Measurements from ENCODE around the gene CPNE9.

Gene CPNE9

DNA sequence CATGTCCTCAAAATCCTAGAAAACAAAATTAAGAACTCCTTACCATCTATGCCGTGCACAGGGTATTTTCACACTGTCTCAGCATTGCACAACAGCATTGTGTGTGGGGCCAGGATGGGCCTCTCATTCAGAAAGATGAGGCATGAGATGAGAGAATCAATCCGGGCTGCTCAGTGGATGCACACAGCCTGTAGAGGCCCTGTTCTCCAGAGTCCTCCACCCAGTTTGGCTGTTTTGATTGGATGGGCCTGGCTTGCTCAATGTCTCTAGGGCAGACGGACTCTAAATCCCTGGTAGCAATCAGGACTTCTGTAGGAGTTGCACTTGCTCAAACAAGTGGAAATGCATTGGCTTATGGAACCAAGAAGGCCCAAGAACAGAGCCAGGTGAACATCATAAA is 20.2 kb upstream of the CPNE9 start:
- DNase-seq (ENCODE audit: extremely low spot score) = no peak
- POLR2A ChIA-PET = interaction anchor here (0.6 kb wide), 1 partner anchor 206 kb away, joined by 3 read pairs; no protein-coding TSS in a partner anchor
- TF ChIP-seq ARNT (IDR thresholded peaks at IDR 0.05) (no peak), NFRKB (IDR thresholded peaks at IDR 0.05) (no peak), HDGF (IDR thresholded peaks at IDR 0.05; ENCODE audit: borderline replicate concordance) (no peak)
- TF ChIP-seq, protein P1, sequence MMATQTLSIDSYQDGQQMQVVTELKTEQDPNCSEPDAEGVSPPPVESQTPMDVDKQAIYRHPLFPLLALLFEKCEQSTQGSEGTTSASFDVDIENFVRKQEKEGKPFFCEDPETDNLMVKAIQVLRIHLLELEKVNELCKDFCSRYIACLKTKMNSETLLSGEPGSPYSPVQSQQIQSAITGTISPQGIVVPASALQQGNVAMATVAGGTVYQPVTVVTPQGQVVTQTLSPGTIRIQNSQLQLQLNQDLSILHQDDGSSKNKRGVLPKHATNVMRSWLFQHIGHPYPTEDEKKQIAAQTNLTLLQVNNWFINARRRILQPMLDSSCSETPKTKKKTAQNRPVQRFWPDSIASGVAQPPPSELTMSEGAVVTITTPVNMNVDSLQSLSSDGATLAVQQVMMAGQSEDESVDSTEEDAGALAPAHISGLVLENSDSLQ (IDR thresholded peaks at IDR 0.05) = no peak
- CTCF ChIA-PET = no interaction called here

DNA sequence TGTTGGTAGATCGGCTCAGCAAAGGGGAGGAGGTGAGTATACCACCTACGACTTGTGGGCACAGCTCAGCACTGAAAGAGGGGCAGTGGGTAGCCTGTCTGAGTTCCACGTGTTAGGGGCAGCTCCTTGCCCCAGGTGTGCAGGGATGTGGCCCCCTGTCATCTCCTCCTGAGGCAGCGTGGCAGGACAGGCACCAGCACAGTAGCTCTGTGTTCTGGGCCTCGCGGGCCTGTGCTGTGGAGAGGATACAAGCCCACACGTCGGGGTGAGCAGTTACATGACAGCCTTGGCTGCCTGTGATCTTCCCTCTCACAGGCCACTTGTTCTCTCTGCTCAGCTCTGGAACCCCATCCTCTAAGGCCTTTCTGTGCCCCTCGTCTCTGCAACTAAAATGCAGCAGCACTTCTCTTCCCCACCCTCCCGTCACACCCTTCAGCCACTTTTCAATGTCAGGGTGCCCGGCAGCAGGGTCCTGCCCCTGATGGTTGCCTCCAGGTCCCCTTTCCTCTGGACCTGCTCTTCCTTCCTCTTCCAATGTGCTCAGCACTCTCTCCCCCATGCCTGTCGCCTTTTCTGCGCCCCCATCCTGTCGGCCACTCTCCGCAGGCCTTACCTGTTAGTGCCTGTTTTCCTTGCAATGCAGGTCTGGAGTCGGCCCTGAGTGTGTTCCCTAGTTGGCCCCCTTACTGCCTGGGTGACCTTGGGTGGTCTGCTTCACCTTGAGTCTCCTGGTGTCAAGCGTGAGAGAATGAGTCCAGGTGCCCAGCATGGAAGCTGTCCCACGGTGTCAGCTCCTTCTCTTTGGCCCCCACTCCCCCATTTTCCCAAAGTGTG is 18.2 kb upstream of the CPNE9 start:
- no peak for TF ChIP-seq HDGF (IDR thresholded peaks at IDR 0.05; ENCODE audit: borderline replicate concordance)
- ChIA-PET CTCF (no interaction called here), POLR2A (no interaction called here)
- no peak for DNase-seq (ENCODE audit: extremely low spot score)

DNA sequence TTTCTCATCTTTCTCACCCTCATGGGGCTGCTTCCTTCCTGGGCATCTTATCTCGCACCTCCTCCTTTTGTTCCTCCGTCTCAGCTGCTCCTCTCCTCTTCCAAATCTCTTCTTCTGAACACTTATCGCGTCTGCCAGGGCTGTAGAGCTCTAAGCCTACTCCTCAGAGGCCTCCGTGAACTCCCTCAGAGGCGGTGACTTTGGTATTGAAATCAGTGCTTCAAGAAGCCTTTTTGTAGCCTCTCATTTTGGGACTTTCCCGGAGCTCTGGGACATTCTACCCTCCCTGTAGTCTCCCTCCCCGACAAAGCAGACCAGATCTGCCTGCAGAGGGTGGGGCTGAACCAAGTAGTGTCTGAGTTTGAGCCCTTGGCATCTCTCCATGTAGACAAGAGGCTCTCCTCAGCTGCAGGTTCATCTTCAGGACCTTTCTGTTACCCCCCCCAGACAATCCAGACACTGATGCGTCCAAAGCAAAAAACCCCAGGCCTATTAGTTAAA is 17.5 kb upstream of the CPNE9 start:
- DNase-seq (ENCODE audit: extremely low spot score) = no peak
- CTCF ChIA-PET = no interaction called here
- TF ChIP-seq HDGF (IDR thresholded peaks at IDR 0.05; ENCODE audit: borderline replicate concordance) = no peak
- no peak for TF ChIP-seq CTBP1 (IDR thresholded peaks at IDR 0.05; ENCODE audit: borderline replicate concordance)
- no peak for TF ChIP-seq SUZ12 (IDR thresholded peaks at IDR 0.05)
- no peak for TF ChIP-seq NFRKB (IDR thresholded peaks at IDR 0.05)
- no peak for TF ChIP-seq BHLHE40 (IDR thresholded peaks at IDR 0.05; ENCODE audit: borderline replicate concordance)
- TF ChIP-seq ELF4 (IDR thresholded peaks at IDR 0.05) = no peak
- TF ChIP-seq FOXA1 (IDR thresholded peaks at IDR 0.05) = no peak
- no peak for TF ChIP-seq L3MBTL2 (conservative IDR thresholded peaks at IDR 0.05)
- TF ChIP-seq ARNT (IDR thresholded peaks at IDR 0.05) = no peak
- TF ChIP-seq, protein P1 (IDR thresholded peaks at IDR 0.05) = no peak
- TF ChIP-seq TARDBP (IDR thresholded peaks at IDR 0.05) = no peak
- no peak for TF ChIP-seq FOXM1 (IDR thresholded peaks at IDR 0.05; ENCODE audit: borderline replicate concordance)
- POLR2A ChIA-PET = no interaction called here

DNA sequence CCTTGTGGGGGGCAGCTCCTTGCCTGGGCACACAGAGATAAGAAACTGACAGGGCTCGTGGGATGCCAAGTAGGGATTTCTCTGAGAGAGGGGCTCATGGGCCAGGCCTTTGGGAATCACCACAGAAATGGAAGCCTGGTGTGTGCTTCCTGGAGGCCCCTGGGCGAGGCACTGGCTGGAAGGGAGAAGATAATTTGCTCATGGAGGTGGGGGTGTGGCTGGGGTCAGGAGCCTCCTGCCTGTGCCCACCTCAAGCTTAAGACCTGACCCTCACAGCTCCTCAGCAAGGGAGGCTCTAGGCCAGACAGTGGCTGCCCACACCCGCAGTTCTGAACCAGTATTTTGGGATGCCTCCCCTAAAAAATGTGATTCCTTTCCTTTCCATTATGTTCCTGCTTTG is 16.9 kb upstream of the CPNE9 start:
- TF ChIP-seq ARNT (IDR thresholded peaks at IDR 0.05) (no peak), SUZ12 (IDR thresholded peaks at IDR 0.05) (no peak), ZNF384 (IDR thresholded peaks at IDR 0.05) (no peak), FOXM1 (IDR thresholded peaks at IDR 0.05; ENCODE audit: borderline replicate concordance) (no peak), FOXA1 (IDR thresholded peaks at IDR 0.05) (no peak), L3MBTL2 (conservative IDR thresholded peaks at IDR 0.05) (no peak), HDGF (IDR thresholded peaks at IDR 0.05; ENCODE audit: borderline replicate concordance) (no peak), LEF1 (IDR thresholded peaks at IDR 0.05; ENCODE audit: borderline replicate concordance) (no peak), FOXK2 (IDR thresholded peaks at IDR 0.05) (no peak), SP1 (IDR thresholded peaks at IDR 0.05) (no peak), CTBP1 (IDR thresholded peaks at IDR 0.05; ENCODE audit: borderline replicate concordance) (no peak), BHLHE40 (IDR thresholded peaks at IDR 0.05; ENCODE audit: borderline replicate concordance) (no peak), TARDBP (IDR thresholded peaks at IDR 0.05) (no peak), NFRKB (IDR thresholded peaks at IDR 0.05) (no peak), ELF4 (IDR thresholded peaks at IDR 0.05) (no peak)
- TF ChIP-seq, protein P1 (IDR thresholded peaks at IDR 0.05) = no peak
- CTCF ChIA-PET = no interaction called here
- POLR2A ChIA-PET = no interaction called here
- no peak for DNase-seq (ENCODE audit: extremely low spot score)

DNA sequence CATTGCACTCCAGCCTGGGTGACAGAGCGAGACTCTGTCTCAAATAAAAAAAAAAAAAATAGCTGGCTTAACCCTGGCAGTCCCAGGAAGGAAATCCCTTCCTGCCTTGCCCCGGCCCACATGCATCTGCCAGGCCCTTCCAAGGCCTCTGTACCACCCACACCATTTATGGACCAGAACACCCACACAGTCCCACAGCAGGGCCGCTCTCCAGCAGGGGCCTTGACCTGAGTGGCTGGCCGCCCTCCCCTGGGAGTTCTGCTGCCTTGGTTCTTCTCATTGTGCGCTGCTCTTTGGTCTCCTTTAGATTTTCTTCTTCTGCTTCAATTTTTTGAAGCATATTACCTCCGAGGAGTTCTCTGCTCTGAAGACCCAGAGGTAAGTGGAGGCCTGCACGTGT is 16.1 kb upstream of the CPNE9 start:
- DNase-seq (ENCODE audit: extremely low spot score) = no peak
- CTCF ChIA-PET = no interaction called here
- no peak for TF ChIP-seq FOXM1 (IDR thresholded peaks at IDR 0.05; ENCODE audit: borderline replicate concordance)
- TF ChIP-seq NFRKB (IDR thresholded peaks at IDR 0.05) = no peak
- no peak for TF ChIP-seq TARDBP (IDR thresholded peaks at IDR 0.05)
- TF ChIP-seq LEF1 (IDR thresholded peaks at IDR 0.05; ENCODE audit: borderline replicate concordance) = no peak
- TF ChIP-seq SP1 (IDR thresholded peaks at IDR 0.05) = no peak
- no peak for TF ChIP-seq ARNT (IDR thresholded peaks at IDR 0.05)
- no peak for TF ChIP-seq FOXA1 (IDR thresholded peaks at IDR 0.05)
- TF ChIP-seq L3MBTL2 (conservative IDR thresholded peaks at IDR 0.05) = no peak
- no peak for TF ChIP-seq ELF4 (IDR thresholded peaks at IDR 0.05)
- no peak for TF ChIP-seq BHLHE40 (IDR thresholded peaks at IDR 0.05; ENCODE audit: borderline replicate concordance)
- TF ChIP-seq ZNF384 (IDR thresholded peaks at IDR 0.05) = no peak
- no peak for TF ChIP-seq SUZ12 (IDR thresholded peaks at IDR 0.05)
- no peak for TF ChIP-seq CTBP1 (IDR thresholded peaks at IDR 0.05; ENCODE audit: borderline replicate concordance)
- TF ChIP-seq HDGF (IDR thresholded peaks at IDR 0.05; ENCODE audit: borderline replicate concordance) = no peak
- no peak for TF ChIP-seq FOXK2 (IDR thresholded peaks at IDR 0.05)
- TF ChIP-seq, protein P1 (IDR thresholded peaks at IDR 0.05) = no peak
- POLR2A ChIA-PET = no interaction called here

DNA sequence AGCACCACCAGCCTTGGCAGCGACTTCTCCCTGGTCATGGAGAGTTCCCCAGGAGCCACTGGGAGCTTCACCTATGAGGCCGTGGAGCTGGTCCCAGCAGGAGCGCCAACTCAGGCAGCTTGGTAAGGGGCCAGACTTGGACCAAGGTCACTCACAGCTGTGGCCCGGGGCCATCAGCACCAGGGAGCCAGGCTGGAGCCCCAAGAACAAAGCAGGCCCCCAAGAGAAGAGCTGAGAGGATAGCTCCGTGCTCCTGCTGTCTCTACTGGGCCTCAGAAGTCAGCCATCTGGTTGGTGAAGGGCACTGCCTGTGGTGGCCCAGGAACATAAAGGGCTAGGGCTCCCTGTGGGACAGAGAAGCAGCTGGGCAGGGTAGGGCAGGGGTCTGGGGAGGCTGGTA is 14.7 kb upstream of the CPNE9 start:
- TF ChIP-seq TARDBP (IDR thresholded peaks at IDR 0.05) = no peak
- TF ChIP-seq ZNF384 (IDR thresholded peaks at IDR 0.05) = no peak
- no peak for TF ChIP-seq SP1 (IDR thresholded peaks at IDR 0.05)
- TF ChIP-seq ELF4 (IDR thresholded peaks at IDR 0.05) = no peak
- TF ChIP-seq, protein P1 (IDR thresholded peaks at IDR 0.05) = no peak
- no peak for TF ChIP-seq SUZ12 (IDR thresholded peaks at IDR 0.05)
- no peak for TF ChIP-seq FOXK2 (IDR thresholded peaks at IDR 0.05)
- no peak for TF ChIP-seq L3MBTL2 (conservative IDR thresholded peaks at IDR 0.05)
- no peak for TF ChIP-seq BHLHE40 (IDR thresholded peaks at IDR 0.05; ENCODE audit: borderline replicate concordance)
- no peak for TF ChIP-seq CTBP1 (IDR thresholded peaks at IDR 0.05; ENCODE audit: borderline replicate concordance)
- no peak for TF ChIP-seq HDGF (IDR thresholded peaks at IDR 0.05; ENCODE audit: borderline replicate concordance)
- no peak for TF ChIP-seq FOXM1 (IDR thresholded peaks at IDR 0.05; ENCODE audit: borderline replicate concordance)
- TF ChIP-seq ARNT (IDR thresholded peaks at IDR 0.05) = no peak
- TF ChIP-seq FOXA1 (IDR thresholded peaks at IDR 0.05) = no peak
- no peak for TF ChIP-seq LEF1 (IDR thresholded peaks at IDR 0.05; ENCODE audit: borderline replicate concordance)
- no peak for TF ChIP-seq NFRKB (IDR thresholded peaks at IDR 0.05)
- DNase-seq (ENCODE audit: extremely low spot score) = no peak
- ChIA-PET CTCF (no interaction called here), POLR2A (no interaction called here)
